H9 (cell line): ENCODE data around the gene AKAP7. TPM values are rescaled to one million over a fixed set of nuclear protein-coding genes. Genes with fewer than 3 reads are reported as not detected.

ENCODE experiments used
- DNase-seq: peaks from one replicate; pipeline ENCODE4 v3.0.0-alpha.2; 2017
- H2AFZ ChIP-seq: one replicate; pipeline ENCODE4 v1.6.1; 2013; ENCODE audit warnings: mild to moderate bottlenecking, low read length, control low read depth, moderate library complexity
- H2AK5ac ChIP-seq: 2 replicates; pipeline ENCODE4 v1.6.1; 2013; ENCODE audit warnings: low read length, control low read depth, mixed read lengths; ENCODE audit not compliant: insufficient read length
- H2BK120ac ChIP-seq: one replicate; pipeline ENCODE4 v1.6.1; 2013; ENCODE audit warnings: low read depth, mild to moderate bottlenecking, low read length, control low read depth, inconsistent platforms; ENCODE audit not compliant: poor library complexity, severe bottlenecking
- H2BK12ac ChIP-seq: 2 replicates; pipeline ENCODE4 v1.6.1; 2013; ENCODE audit warnings: low read length, control low read depth, mixed read lengths, low read depth; ENCODE audit not compliant: insufficient read length
- H2BK15ac ChIP-seq: 2 replicates; pipeline ENCODE4 v1.6.1; 2013; ENCODE audit warnings: low read depth, low read length, control low read depth
- H2BK20ac ChIP-seq: one replicate; pipeline ENCODE4 v1.6.1; 2013; ENCODE audit warnings: low read depth, mild to moderate bottlenecking, low read length, control low read depth, inconsistent platforms; ENCODE audit not compliant: poor library complexity, severe bottlenecking
- H2BK5ac ChIP-seq: 2 replicates; pipeline ENCODE4 v1.6.1; 2013; ENCODE audit warnings: low read length, control low read depth, mixed read lengths; ENCODE audit not compliant: insufficient read length
- H3K14ac ChIP-seq: 2 replicates; pipeline ENCODE4 v1.6.1; 2013; ENCODE audit warnings: low read length, control low read depth; ENCODE audit not compliant: insufficient read depth
- H3K18ac ChIP-seq: 2 replicates; pipeline ENCODE4 v1.6.1; 2013; ENCODE audit warnings: low read depth, mild to moderate bottlenecking, mixed read lengths, low read length, control low read depth; ENCODE audit not compliant: insufficient read length
- H3K23ac ChIP-seq: 2 replicates; pipeline ENCODE4 v1.6.1; 2013; ENCODE audit warnings: low read length, control low read depth, mixed read lengths, low read depth; ENCODE audit not compliant: insufficient read length
- H3K23me2 ChIP-seq: 2 replicates; pipeline ENCODE4 v1.6.1; 2013; ENCODE audit warnings: low read depth, mild to moderate bottlenecking, mixed read lengths, low read length, control low read depth; ENCODE audit not compliant: insufficient read length, poor library complexity, severe bottlenecking
- H3K27ac ChIP-seq: 2 replicates; pipeline ENCODE4 v1.5.1; 2013; ENCODE audit warnings: low read length, control low read depth, mixed read lengths, low read depth; ENCODE audit not compliant: insufficient read length
- H3K27me3 ChIP-seq: 2 replicates; pipeline ENCODE4 v1.6.1; 2013; ENCODE audit warnings: low read length, control low read depth, inconsistent platforms; ENCODE audit not compliant: insufficient read depth
- H3K4ac ChIP-seq: 2 replicates; pipeline ENCODE4 v1.6.1; 2013; ENCODE audit warnings: low read depth, mild to moderate bottlenecking, control low read depth, inconsistent platforms, low read length, moderate library complexity
- H3K4me1 ChIP-seq: 2 replicates; pipeline ENCODE4 v1.6.1; 2013; ENCODE audit warnings: low read length, control low read depth, inconsistent platforms; ENCODE audit not compliant: insufficient read depth
- H3K4me2 ChIP-seq: 2 replicates; pipeline ENCODE4 v1.6.1; 2013; ENCODE audit warnings: low read length, control low read depth, mixed read lengths; ENCODE audit not compliant: insufficient read length, insufficient read depth
- H3K56ac ChIP-seq: 2 replicates; pipeline ENCODE4 v1.6.1; 2013; ENCODE audit warnings: low read depth, mild to moderate bottlenecking, mixed read lengths, low read length, control low read depth; ENCODE audit not compliant: insufficient read length
- H3K79me1 ChIP-seq: 2 replicates; pipeline ENCODE4 v1.6.1; 2013; ENCODE audit warnings: low read depth, mild to moderate bottlenecking, moderate library complexity, low read length, control low read depth, inconsistent platforms; ENCODE audit not compliant: insufficient read depth, poor library complexity, severe bottlenecking
- H3K79me2 ChIP-seq: 2 replicates; pipeline ENCODE4 v1.6.1; 2013; ENCODE audit warnings: low read length, control low read depth, inconsistent platforms; ENCODE audit not compliant: insufficient read depth
- H3K9ac ChIP-seq: 2 replicates; pipeline ENCODE4 v1.6.1; 2013; ENCODE audit warnings: low read length, control low read depth, mixed read lengths; ENCODE audit not compliant: insufficient read length; ENCODE audit errors: extremely low read depth
- H3K9me3 ChIP-seq: one replicate; pipeline ENCODE4 v1.6.1; 2013; ENCODE audit warnings: low read depth, low read length, inconsistent platforms; ENCODE audit not compliant: control insufficient read depth
- H3T11ph ChIP-seq: one replicate; pipeline ENCODE4 v1.6.1; 2013; ENCODE audit warnings: mild to moderate bottlenecking, low read length, control low read depth, inconsistent platforms
- H4K20me1 ChIP-seq: one replicate; pipeline ENCODE4 v1.6.1; 2013; ENCODE audit not compliant: control insufficient read depth, insufficient read length, insufficient read depth
- H4K5ac ChIP-seq: 2 replicates; pipeline ENCODE4 v1.6.1; 2013; ENCODE audit warnings: low read depth, mild to moderate bottlenecking, mixed read lengths, low read length, control low read depth; ENCODE audit not compliant: insufficient read length
- H4K8ac ChIP-seq: replicated peaks from 2 replicates; pipeline ENCODE4 v1.6.1; 2013; ENCODE audit warnings: low read length, control low read depth, mixed read lengths, low read depth; ENCODE audit not compliant: insufficient read length
- H4K91ac ChIP-seq: 2 replicates; pipeline ENCODE4 v1.6.1; 2013; ENCODE audit warnings: low read depth, mild to moderate bottlenecking, moderate library complexity, mixed read lengths, low read length, control low read depth; ENCODE audit not compliant: insufficient read length
- H3K27ac Mint-ChIP-seq, 3 experiments: 2 replicates in 2 of 3; 3 replicates in 1 of 3; pipeline ENCODE4 v1.8.0; 2020 to 2021; ENCODE audit warnings: mixed read lengths in 3 of 3, mild to moderate bottlenecking in 1 of 3, moderate library complexity in 1 of 3
- H3K27me3 Mint-ChIP-seq: 2 replicates; pipeline ENCODE4 v1.8.0; 2021; ENCODE audit warnings: low read depth, mild to moderate bottlenecking, moderate library complexity, mixed read lengths
- H3K36me3 Mint-ChIP-seq, 3 experiments: 2 replicates in 2 of 3; 3 replicates in 1 of 3; pipeline ENCODE4 v1.8.0; 2020 to 2021; ENCODE audit warnings: low read depth in 3 of 3, mixed read lengths in 3 of 3; ENCODE audit not compliant: insufficient read depth in 1 of 3
- H3K4me1 Mint-ChIP-seq, 2 experiments: 2 replicates each; pipeline ENCODE4 v1.8.0; 2020; ENCODE audit warnings: mixed read lengths in 2 of 2
- H3K4me3 Mint-ChIP-seq, 2 experiments: 2 replicates in 1 of 2; 3 replicates in 1 of 2; pipeline ENCODE4 v1.8.0; 2020 to 2021; ENCODE audit warnings: mild to moderate bottlenecking in 2 of 2, mixed read lengths in 2 of 2, moderate library complexity in 1 of 2
- H3K9me3 Mint-ChIP-seq, 2 experiments: 2 replicates in 1 of 2; 3 replicates in 1 of 2; pipeline ENCODE4 v1.8.0; 2020; ENCODE audit warnings: mild to moderate bottlenecking in 2 of 2, mixed read lengths in 2 of 2, moderate library complexity in 1 of 2
- WGBS: extraction: QIAGEN DNeasy Blood & Tissue Kit; methylation state at CpG from one replicate; pipeline ENCODE4 v1.1.7; 2013; ENCODE audit warnings: missing lambda C conversion rate, low lambda C conversion rate, mixed read lengths; ENCODE audit not compliant: insufficient read length; ENCODE audit errors: extremely low coverage; 5-methylcytosine and 5-hydroxymethylcytosine counted together
- total RNA-seq: library from RNA; stranded (reverse); gene quantifications from 2 replicates; pipeline ENCODE4 v1.2.1, GENCODE V29; 2021
- TF ChIP-seq, protein P1 (sequence below): fragments of 200-600 bp; sonication (generic); conservative IDR thresholded peaks from 3 replicates; pipeline ENCODE4 v1.8.0; 2021; ENCODE audit warnings: antibody characterized with exemption, mild to moderate bottlenecking

Gene AKAP7
- total RNA-seq, 1 experiment from 2014 or later, result 9.8 TPM

DNA sequence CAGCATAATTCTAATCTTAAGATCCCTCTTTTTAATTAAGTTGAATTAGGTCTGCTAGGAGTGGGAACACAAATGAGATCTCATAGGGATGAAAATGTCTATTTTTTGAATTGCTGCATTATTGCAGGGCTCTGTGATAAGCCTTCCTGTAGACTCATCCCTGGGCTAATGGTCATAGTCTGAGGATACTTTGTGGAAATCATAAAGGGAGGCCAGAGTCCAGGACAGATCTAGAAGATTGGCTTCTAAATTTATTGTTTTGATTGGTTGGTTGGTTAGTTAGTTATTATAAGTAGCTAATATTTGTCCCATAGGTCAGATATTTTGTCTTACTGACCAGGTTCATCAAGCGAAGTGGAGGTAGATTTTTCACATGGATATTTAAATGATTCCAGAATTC lies 142.3 kb downstream of the AKAP7 start:
- H3K14ac ChIP-seq, result no peak overlapping the region
- H3K79me1 ChIP-seq, result no peaks in the 10 kb centered on the region
- DNase-seq, result no peak
- Mint-ChIP-seq H3K36me3 (peaks cover 6 to 12% (median 8%) of the 10 kb centered on the region in 3 experiments; a peak in 6 of 7 replicates), H3K27ac (no peak overlapping the region), H3K27me3 (no peaks in the 10 kb centered on the region), H3K4me3 (no peak overlapping the region), H3K9me3 (no peaks in the 10 kb centered on the region; a peak in 1 of 5 replicates), H3K4me1 (peaks cover 16 to 19% of the 10 kb centered on the region in 2 experiments)
- H4K20me1 ChIP-seq, result no peaks in the 10 kb centered on the region
- H3K9me3 ChIP-seq, result no peaks in the 10 kb centered on the region
- TF ChIP-seq, protein P1, sequence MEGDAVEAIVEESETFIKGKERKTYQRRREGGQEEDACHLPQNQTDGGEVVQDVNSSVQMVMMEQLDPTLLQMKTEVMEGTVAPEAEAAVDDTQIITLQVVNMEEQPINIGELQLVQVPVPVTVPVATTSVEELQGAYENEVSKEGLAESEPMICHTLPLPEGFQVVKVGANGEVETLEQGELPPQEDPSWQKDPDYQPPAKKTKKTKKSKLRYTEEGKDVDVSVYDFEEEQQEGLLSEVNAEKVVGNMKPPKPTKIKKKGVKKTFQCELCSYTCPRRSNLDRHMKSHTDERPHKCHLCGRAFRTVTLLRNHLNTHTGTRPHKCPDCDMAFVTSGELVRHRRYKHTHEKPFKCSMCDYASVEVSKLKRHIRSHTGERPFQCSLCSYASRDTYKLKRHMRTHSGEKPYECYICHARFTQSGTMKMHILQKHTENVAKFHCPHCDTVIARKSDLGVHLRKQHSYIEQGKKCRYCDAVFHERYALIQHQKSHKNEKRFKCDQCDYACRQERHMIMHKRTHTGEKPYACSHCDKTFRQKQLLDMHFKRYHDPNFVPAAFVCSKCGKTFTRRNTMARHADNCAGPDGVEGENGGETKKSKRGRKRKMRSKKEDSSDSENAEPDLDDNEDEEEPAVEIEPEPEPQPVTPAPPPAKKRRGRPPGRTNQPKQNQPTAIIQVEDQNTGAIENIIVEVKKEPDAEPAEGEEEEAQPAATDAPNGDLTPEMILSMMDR, result no peak
- H3K9ac ChIP-seq, result no peak overlapping the region
- no peak overlapping the region for H3T11ph ChIP-seq
- no peak overlapping the region for H4K8ac ChIP-seq
- H2BK120ac ChIP-seq, result no peak overlapping the region
- H2BK12ac ChIP-seq, result no peak overlapping the region
- no peak overlapping the region for H2AK5ac ChIP-seq
- H3K79me2 ChIP-seq, result no peaks in the 10 kb centered on the region; the same call in 1 of the 2 replicates
- no peak overlapping the region for H2AFZ ChIP-seq
- no peak overlapping the region for H2BK20ac ChIP-seq
- H2BK15ac ChIP-seq, result no peak overlapping the region
- H3K27me3 ChIP-seq, result no peaks in the 10 kb centered on the region
- H3K23ac ChIP-seq, result no peak overlapping the region
- H4K91ac ChIP-seq, result no peak overlapping the region
- H3K27ac ChIP-seq, result no peak overlapping the region
- H3K18ac ChIP-seq, result no peak overlapping the region
- no peaks in the 10 kb centered on the region for H3K23me2 ChIP-seq
- H3K4ac ChIP-seq, result no peak overlapping the region
- no peak overlapping the region for H3K4me2 ChIP-seq
- no peak overlapping the region for H4K5ac ChIP-seq
- H2BK5ac ChIP-seq, result no peak overlapping the region
- peaks cover 10% of the 10 kb centered on the region for H3K4me1 ChIP-seq
- no CpG with 5 or more reads among the region's 1 CpG for WGBS
- no peak overlapping the region for H3K56ac ChIP-seq
